GM10847 (cell line): ENCODE results near the gene PLPP3.

Experiments
- POLR2A ChIP-seq: IDR thresholded peaks from 2 replicates; pipeline ENCODE4 v1.6.1; 2011; ENCODE audit not compliant: insufficient read length; ENCODE audit errors: extremely low read depth

PLPP3 gene

GRCh38 chr1:56453016-56453415 is 126.3 kb downstream of the PLPP3 start:
- no peak for TF ChIP-seq POLR2A

DNA sequence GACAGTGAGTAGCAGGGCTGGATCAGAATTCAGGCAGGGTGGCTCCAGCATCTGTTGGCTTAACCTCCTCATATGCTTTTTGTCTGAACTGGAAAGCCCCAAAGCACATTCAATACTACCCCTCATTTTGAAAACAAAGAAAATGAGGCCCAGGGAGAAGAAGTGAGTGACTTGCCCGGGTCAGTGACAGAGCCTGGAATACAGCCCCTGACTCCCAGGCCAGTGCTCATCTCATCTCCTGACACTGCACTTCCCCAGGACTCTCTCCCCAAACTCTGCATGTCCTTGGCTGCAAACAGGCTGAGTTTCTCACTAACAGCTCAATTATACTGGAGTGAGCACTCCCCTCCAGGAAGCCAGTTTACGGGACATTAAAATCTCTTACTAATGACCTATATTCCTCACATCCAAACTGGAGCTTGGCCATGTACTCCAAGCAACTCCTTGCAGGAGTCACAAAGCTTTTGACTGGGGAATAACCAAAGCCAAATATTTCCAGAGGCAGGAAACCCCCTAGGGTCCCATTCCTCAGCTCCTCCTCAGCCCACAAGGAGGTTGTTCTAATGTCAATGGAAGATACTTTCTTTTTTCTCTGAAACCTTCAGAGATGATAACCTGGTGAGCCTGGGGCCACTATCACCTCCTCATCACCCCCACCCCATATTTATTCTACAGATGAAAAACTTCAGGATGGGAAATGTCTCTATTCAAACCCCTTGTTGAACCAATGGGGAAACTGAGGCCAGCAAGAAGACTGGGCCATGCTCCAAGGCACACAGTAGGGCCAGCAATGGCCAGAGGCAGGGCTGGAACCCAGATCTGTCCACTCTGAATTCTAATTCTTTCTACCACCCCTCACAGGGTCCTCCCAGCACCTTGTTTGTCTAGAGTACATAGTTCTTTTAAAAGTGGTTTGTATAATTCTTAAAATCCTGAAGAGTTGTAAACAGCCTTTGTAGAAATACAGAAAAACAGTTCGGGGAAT is 127.0 kb downstream of the PLPP3 start:
- TF ChIP-seq POLR2A = no peak

DNA sequence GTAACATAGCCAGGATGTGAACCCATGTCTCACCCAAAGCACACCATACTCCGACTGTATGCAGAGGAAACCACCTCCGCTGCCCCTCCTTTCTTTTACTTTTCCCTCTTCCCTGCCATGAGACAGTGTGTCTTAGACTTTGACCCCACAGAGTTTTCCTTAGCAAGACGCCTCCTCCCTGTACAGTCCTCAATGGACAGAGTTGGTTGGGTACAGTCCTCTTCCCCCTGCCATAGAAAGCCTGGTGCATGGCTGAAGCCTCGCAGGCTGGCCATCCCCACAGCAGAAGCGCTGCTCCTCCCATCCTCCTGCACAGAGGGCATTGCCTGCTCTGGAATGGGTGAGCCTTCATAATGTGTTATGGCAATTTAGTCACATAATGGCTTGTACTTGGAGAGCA is 127.9 kb downstream of the PLPP3 start:
- no peak for TF ChIP-seq POLR2A

DNA sequence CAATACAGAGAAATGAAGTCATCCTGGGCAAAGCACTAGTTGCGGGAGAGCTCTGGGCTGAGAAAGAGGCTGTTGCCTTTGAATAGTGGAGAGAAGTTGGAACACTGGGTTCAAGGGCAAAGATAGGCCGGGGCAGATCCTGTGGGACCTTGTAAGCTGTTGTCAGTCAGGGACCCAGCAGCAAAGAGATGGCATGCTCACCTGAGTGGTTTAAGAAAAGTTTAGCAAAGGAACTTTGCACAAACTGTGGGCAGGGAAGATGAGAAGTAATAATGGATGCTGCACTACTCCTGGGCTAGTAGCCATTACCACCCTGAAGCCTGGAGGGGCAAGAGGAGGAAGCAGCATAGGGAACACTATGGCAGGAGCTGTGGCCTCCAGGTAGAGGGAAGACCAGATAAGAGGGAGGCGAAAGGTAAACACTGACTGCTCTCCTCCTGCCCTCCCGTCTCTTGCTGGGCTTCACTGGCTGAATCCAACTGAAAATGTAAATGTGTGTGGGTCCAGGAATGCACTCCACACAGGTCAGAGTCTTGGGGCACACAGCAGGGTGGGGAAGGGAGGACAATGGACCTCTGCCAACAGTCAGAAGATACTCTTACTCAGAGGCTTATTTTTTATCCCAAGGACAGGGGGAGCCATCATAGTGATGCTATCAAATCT is 129.2 kb downstream of the PLPP3 start:
- no peak for TF ChIP-seq POLR2A

GRCh38 chr1:56448529-56449300 is 130.6 kb downstream of the PLPP3 start:
- no peak for TF ChIP-seq POLR2A

GRCh38 chr1:56447823-56448222 is 131.5 kb downstream of the PLPP3 start:
- TF ChIP-seq POLR2A = no peak

DNA sequence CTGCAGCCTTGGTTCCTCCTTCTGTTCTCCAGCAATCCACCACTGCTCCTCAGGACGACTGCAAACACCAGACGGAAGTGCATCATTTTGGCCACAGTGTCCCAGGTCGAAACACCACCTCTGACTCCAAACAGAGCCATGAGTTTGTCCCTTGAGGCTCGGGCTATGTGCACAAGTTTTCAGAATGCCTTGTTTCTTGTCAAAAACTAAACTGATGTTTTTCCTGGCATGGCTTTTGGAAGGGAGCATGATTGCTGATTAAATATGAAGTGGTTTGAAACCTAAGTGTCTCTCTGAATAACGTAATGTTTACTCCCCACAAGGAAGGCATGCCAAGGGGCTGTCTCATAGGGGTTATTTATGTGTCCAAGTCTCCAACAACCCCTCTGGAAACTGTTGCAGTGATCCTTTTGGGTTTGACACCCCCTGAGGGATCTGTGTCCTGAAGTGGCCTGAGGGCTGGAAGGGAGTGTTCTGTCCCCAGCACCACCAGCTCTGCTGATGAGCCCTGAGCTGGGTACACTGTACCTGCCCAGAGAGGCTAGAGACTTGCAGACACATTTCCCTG is 132.7 kb downstream of the PLPP3 start:
- TF ChIP-seq POLR2A = no peak

GRCh38 chr1:56444960-56445646 is 134.3 kb downstream of the PLPP3 start:
- TF ChIP-seq POLR2A = no peak
